Osteoblast (primary cell): ENCODE measurements around the gene TUBGCP6. TPM values are rescaled to one million over a fixed set of nuclear protein-coding genes. Genes with fewer than 3 reads are reported as not detected.

Experiments
- DNase-seq: peaks from one replicate; pipeline ENCODE4 v3.0.0; 2011; ENCODE audit warnings: low spot score, mixed read lengths; ENCODE audit not compliant: insufficient read length; ENCODE audit errors: missing footprints
- H2AFZ ChIP-seq: 2 replicates; pipeline ENCODE4 v1.6.0; 2011; ENCODE audit warnings: mild to moderate bottlenecking, low read length
- H3K27ac ChIP-seq: 2 replicates; pipeline ENCODE4 v1.5.1; 2011; ENCODE audit warnings: mild to moderate bottlenecking, low read depth, low read length, moderate library complexity
- H3K27me3 ChIP-seq: 2 replicates; pipeline ENCODE4 v1.6.0; 2012; ENCODE audit warnings: mild to moderate bottlenecking, control low read depth, inconsistent platforms, low read length, moderate library complexity; ENCODE audit not compliant: insufficient read depth
- H3K36me3 ChIP-seq: 2 replicates; pipeline ENCODE4 v1.5.1; 2011; ENCODE audit warnings: mild to moderate bottlenecking, low read length, control low read depth, moderate library complexity; ENCODE audit not compliant: insufficient read depth
- H3K4me1 ChIP-seq: 2 replicates; pipeline ENCODE4 v1.5.1; 2011; ENCODE audit warnings: mild to moderate bottlenecking, low read length, control low read depth, moderate library complexity; ENCODE audit not compliant: insufficient read depth
- H3K4me2 ChIP-seq: 2 replicates; pipeline ENCODE4 v1.6.0; 2011; ENCODE audit warnings: mild to moderate bottlenecking, low read length; ENCODE audit not compliant: insufficient read depth
- H3K4me3 ChIP-seq: fragments of 200-600 bp; sonication (generic); 3 replicates; pipeline ENCODE4 v1.5.1; 2012; ENCODE audit warnings: mild to moderate bottlenecking, low read length, inconsistent platforms; ENCODE audit not compliant: insufficient read depth
- H3K79me2 ChIP-seq: 2 replicates; pipeline ENCODE4 v1.6.0; 2012; ENCODE audit warnings: mild to moderate bottlenecking, low read length, control low read depth, inconsistent platforms; ENCODE audit not compliant: insufficient read depth
- H3K9me3 ChIP-seq: 2 replicates; pipeline ENCODE4 v1.5.1; 2011; ENCODE audit warnings: low read depth, low read length, control low read depth
- H4K20me1 ChIP-seq: 2 replicates; pipeline ENCODE4 v1.6.0; 2012; ENCODE audit warnings: mild to moderate bottlenecking, low read length, control low read depth; ENCODE audit not compliant: insufficient read depth
- total RNA-seq: library from RNA; depleted of rRNA; stranded (reverse); fragments of >200 nt; gene quantifications from 2 replicates; pipeline ENCODE4 v1.2.3, GENCODE V29; 2012
- TF ChIP-seq, protein P1 (sequence below): IDR thresholded peaks from 2 replicates; pipeline ENCODE4 v1.5.1; 2011; ENCODE audit warnings: mild to moderate bottlenecking, low read depth, low read length, moderate library complexity; ENCODE audit errors: extremely low read depth

The TUBGCP6 gene
- total RNA-seq, 1 donor = 28.2 TPM

DNA sequence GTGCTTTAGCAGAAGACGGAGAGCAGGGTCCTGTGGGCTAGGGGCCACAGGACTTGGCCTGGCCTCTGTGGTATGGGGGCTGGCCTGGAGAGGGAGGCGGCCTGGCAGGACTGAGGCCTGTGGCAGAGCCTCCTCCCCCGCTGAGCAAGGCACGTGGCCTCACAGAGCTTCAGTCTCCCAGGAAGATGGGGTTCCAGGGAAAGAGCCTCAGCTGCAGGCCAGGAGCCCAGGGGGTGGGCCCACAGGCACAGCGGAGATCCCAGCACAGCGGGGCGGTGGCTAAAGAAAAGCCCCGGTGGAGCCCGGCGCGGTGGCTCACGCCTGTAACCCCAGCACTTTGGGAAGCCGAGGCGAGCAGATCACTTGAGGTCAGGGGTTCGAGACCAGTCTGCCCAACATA is 14.5 kb upstream of the TUBGCP6 start:
- no peaks in the 10 kb centered on the region for H3K27me3 ChIP-seq
- H3K4me2 ChIP-seq = no peak overlapping the region
- H4K20me1 ChIP-seq = no peaks in the 10 kb centered on the region
- peaks cover 15% of the 10 kb centered on the region for H3K79me2 ChIP-seq
- no peak for DNase-seq
- H3K36me3 ChIP-seq = peaks cover 2% of the 10 kb centered on the region
- no peak overlapping the region for H2AFZ ChIP-seq
- no peak overlapping the region for H3K4me3 ChIP-seq
- H3K4me1 ChIP-seq = peaks cover 9% of the 10 kb centered on the region
- TF ChIP-seq, protein P1, sequence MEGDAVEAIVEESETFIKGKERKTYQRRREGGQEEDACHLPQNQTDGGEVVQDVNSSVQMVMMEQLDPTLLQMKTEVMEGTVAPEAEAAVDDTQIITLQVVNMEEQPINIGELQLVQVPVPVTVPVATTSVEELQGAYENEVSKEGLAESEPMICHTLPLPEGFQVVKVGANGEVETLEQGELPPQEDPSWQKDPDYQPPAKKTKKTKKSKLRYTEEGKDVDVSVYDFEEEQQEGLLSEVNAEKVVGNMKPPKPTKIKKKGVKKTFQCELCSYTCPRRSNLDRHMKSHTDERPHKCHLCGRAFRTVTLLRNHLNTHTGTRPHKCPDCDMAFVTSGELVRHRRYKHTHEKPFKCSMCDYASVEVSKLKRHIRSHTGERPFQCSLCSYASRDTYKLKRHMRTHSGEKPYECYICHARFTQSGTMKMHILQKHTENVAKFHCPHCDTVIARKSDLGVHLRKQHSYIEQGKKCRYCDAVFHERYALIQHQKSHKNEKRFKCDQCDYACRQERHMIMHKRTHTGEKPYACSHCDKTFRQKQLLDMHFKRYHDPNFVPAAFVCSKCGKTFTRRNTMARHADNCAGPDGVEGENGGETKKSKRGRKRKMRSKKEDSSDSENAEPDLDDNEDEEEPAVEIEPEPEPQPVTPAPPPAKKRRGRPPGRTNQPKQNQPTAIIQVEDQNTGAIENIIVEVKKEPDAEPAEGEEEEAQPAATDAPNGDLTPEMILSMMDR = no peak
- H3K27ac ChIP-seq = no peak overlapping the region
- no peaks in the 10 kb centered on the region for H3K9me3 ChIP-seq

DNA sequence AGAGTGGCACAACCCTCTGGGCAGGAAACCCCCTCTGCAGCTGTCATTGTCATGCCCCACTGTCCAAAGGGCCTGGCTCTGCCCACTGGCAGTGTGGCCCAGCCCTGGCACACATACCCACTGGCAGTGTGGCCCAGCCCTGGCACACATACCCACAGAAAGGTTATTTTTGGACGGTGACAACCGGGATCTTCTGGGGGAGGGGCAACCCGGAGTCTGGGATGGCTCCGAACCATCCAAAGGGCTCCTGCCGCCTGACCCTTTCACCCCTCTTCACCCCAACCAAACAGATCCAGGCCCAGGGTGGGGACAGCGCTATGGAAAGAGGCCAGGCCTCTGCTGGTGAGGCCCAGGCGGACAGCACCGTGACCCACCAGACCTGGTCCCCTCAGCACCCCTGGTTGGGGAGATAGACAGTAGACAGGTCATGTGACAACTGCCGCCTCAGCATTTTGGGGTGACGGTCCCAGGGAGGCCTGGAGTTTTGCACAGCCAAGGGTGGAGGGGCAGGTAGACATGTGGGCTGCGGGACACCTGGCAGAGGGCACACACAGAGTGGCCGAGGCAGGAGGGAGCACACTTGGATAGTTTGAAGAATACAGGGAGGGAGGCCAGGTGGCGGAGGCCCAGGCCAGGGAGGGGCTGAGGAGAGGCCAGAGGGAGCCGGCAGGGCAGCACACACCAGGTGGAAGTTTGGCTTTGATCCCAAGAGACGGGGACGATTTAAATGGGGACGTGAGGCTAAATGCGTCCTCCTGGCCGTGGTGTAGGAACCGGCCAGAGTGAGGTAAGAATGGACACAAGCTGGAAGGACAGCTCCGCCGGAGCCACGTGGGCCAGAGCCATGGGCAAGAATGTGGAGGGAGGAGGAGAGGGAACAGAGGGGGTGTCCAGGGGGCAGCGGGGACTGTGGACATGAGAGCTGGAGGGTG is 13.8 kb upstream of the TUBGCP6 start:
- H3K27me3 ChIP-seq = no peaks in the 10 kb centered on the region
- H3K4me2 ChIP-seq = no peak overlapping the region
- no peak overlapping the region for H3K4me3 ChIP-seq
- no peaks in the 10 kb centered on the region for H4K20me1 ChIP-seq
- TF ChIP-seq, protein P1 = no peak
- H2AFZ ChIP-seq = no peak overlapping the region
- peaks cover 2% of the 10 kb centered on the region for H3K36me3 ChIP-seq
- H3K4me1 ChIP-seq = peaks cover 9% of the 10 kb centered on the region
- DNase-seq = no peak
- H3K9me3 ChIP-seq = no peaks in the 10 kb centered on the region
- no peak overlapping the region for H3K27ac ChIP-seq
- peaks cover 15% of the 10 kb centered on the region for H3K79me2 ChIP-seq

DNA sequence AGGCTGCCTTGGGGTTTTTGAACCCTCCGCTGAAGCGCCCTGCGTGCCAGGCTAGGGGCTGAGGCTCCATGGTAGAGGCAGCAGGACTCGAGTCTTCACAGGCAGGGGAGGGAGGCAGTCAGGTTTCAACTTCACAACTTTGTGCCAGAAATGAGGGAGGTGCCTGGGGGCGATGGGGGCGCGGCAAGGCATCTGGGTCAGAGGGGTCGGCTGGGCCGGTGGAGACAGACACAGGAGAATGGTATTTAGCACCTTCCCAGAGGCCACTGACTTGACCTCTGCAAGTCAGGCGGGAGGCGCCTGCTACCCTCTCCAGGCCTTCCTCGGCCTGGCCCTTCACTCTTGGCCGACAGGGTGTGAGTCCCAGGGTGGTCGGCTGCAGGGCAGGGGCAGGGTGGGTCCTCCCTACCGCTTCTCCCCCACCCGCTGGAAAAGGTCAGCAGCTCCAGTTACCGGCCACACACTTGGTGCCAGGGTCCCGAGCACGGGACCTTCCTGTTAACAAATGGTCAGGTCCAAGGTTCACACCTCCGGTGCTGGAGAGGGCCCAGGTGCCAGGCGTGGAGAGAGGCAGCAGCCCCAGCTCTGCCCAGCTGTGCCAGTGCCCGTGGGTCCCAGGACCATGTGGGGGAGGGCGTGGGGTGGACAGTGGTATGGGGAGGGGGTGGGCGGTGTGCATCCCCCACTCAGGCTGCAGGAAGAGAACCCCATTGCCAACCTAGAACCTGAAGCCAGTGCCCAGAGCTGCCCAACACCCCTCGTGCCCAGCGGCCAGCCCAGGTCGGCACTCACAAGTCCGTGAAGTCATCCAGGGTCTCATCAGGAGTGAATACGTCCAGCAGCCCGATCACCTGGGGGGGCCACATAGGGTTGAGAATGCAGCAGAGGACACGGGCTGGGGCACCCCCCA is 12.9 kb upstream of the TUBGCP6 start:
- TF ChIP-seq, protein P1 = no peak
- H3K27ac ChIP-seq = no peak overlapping the region
- no peaks in the 10 kb centered on the region for H4K20me1 ChIP-seq
- peaks cover 9% of the 10 kb centered on the region for H3K4me1 ChIP-seq
- H3K27me3 ChIP-seq = no peaks in the 10 kb centered on the region
- no peaks in the 10 kb centered on the region for H3K9me3 ChIP-seq
- no peak overlapping the region for H3K4me3 ChIP-seq
- H2AFZ ChIP-seq = no peak overlapping the region
- H3K79me2 ChIP-seq = peaks cover 15% of the 10 kb centered on the region
- H3K36me3 ChIP-seq = peaks cover 2% of the 10 kb centered on the region
- H3K4me2 ChIP-seq = no peak overlapping the region
- no peak for DNase-seq
